Measurements from ENCODE around the gene SLITRK1.

DNA sequence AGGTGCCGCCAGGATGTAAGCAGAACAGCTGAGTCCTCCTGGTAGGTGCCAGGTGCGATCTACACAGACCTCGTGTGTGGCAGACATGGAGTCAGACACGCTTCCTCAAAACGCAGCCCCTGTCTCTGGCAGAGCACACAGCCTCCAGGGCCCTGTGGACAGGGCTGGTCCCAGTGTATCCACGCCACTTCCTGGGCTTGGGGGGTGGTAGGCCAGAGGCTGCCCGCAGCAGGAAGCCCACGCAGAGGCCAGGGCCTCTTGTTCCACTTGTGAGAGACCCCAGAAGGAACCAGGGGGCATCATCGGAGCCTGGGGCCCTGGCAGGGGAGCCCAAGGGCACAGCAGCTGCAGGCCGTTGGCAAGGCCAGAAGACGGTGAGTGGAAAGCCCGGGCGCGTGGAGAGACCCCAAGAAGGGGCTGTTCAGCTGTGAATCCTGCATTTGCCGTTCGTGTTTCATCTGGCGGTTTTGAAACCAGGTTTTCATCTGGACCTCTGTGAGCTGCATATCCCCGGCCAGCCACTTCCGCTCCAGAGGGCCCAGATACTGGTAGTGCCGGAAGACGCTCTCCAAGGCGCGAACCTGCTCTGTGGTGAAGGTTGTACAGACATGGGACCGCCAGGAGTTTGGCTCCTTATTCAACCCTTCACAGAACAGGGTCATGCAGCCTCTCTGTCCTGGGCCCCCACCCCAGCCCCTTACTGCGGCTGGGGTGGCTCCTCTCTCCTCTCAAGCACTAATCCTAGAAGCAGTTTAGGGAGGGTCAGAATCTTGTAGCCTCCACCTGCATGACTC lies 25.1 kb upstream of the SLITRK1 start:
- TF ChIP-seq EZH2 (IDR thresholded peaks at IDR 0.05; ENCODE audit: low read depth) = no peak
- TF ChIP-seq, protein P1, sequence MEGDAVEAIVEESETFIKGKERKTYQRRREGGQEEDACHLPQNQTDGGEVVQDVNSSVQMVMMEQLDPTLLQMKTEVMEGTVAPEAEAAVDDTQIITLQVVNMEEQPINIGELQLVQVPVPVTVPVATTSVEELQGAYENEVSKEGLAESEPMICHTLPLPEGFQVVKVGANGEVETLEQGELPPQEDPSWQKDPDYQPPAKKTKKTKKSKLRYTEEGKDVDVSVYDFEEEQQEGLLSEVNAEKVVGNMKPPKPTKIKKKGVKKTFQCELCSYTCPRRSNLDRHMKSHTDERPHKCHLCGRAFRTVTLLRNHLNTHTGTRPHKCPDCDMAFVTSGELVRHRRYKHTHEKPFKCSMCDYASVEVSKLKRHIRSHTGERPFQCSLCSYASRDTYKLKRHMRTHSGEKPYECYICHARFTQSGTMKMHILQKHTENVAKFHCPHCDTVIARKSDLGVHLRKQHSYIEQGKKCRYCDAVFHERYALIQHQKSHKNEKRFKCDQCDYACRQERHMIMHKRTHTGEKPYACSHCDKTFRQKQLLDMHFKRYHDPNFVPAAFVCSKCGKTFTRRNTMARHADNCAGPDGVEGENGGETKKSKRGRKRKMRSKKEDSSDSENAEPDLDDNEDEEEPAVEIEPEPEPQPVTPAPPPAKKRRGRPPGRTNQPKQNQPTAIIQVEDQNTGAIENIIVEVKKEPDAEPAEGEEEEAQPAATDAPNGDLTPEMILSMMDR (conservative IDR thresholded peaks at IDR 0.05) = no peak

Data from PC-9 (cell line).